HFF-Myc (cell line): ENCODE data around the gene SH3RF2.

ENCODE experiments used
- DNase-seq: peaks from one replicate; pipeline ENCODE4 v3.0.0-alpha.2; 2011; ENCODE audit warnings: low read depth; ENCODE audit errors: extremely low read depth
- H3K4me3 ChIP-seq: replicated peaks from 2 replicates; pipeline ENCODE4 v1.5.1; 2011; ENCODE audit warnings: low read depth, mild to moderate bottlenecking, control low read depth, low read length
- TF ChIP-seq, protein P1 (sequence below): IDR thresholded peaks from 2 replicates; pipeline ENCODE4 v1.5.1; 2012; ENCODE audit warnings: mild to moderate bottlenecking, low read depth, low read length, control low read depth; ENCODE audit errors: missing control alignments

Gene SH3RF2

DNA sequence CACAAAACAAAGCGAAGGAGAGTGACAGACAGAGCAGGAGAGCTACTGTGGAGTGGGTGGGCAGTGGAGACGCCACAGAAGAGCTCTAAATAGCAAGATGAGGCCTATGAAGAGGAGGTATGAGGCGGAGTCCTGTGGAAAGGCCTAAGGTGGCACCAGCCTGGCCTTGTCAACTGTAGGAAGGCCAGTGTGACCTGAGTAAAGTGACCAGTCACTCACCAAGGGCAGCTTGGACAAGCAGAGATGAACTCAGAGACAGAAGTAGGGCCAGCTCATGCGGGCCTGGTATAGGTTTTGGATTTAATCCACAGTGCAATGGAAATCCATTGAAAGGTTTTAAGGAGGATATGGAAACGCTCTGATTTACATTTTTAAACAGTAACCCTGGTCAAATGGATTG is 23.8 kb upstream of the SH3RF2 start:
- no peak for DNase-seq
- no peak overlapping the region for H3K4me3 ChIP-seq
- TF ChIP-seq, protein P1, sequence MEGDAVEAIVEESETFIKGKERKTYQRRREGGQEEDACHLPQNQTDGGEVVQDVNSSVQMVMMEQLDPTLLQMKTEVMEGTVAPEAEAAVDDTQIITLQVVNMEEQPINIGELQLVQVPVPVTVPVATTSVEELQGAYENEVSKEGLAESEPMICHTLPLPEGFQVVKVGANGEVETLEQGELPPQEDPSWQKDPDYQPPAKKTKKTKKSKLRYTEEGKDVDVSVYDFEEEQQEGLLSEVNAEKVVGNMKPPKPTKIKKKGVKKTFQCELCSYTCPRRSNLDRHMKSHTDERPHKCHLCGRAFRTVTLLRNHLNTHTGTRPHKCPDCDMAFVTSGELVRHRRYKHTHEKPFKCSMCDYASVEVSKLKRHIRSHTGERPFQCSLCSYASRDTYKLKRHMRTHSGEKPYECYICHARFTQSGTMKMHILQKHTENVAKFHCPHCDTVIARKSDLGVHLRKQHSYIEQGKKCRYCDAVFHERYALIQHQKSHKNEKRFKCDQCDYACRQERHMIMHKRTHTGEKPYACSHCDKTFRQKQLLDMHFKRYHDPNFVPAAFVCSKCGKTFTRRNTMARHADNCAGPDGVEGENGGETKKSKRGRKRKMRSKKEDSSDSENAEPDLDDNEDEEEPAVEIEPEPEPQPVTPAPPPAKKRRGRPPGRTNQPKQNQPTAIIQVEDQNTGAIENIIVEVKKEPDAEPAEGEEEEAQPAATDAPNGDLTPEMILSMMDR, result no peak

- TF ChIP-seq, protein P1, result no peak
- no peak overlapping the region for H3K4me3 ChIP-seq
- DNase-seq, result no peak
Observed at GRCh38 chr5:145913701-145914100, 22.7 kb upstream of the SH3RF2 start.

- no peak for DNase-seq
- TF ChIP-seq, protein P1, result no peak
- no peak overlapping the region for H3K4me3 ChIP-seq
Observed at GRCh38 chr5:145915970-145916638, 20.3 kb upstream of the SH3RF2 start.

GRCh38 chr5:145917288-145917687 is 19.1 kb upstream of the SH3RF2 start:
- no peak overlapping the region for H3K4me3 ChIP-seq
- TF ChIP-seq, protein P1, result no peak
- no peak for DNase-seq

DNA sequence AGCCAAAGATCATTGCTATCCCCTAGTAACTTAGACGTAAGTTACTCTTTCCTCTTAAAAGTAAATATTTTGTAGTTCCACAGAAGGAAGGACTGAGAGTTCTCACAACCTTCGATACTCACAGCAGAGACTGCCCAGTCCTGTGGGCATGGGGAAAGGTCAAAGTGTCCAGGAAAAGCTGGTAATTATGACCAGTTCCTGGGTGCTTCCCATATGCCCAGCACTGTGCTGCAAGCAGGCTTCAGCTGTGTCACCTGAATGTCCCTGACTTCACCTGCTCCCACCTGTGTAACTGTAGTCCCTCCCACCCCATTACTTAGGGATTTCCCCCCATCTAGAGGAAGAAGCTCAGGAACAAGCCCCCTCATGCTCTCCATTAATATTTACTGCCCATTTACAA is 18.0 kb upstream of the SH3RF2 start:
- no peak overlapping the region for H3K4me3 ChIP-seq
- TF ChIP-seq, protein P1, result no peak
- no peak for DNase-seq

GRCh38 chr5:145919413-145919812 is 17.0 kb upstream of the SH3RF2 start:
- no peak for DNase-seq
- H3K4me3 ChIP-seq, result no peak overlapping the region
- TF ChIP-seq, protein P1, result no peak
